ENCODE results near the gene ETS2.

DNA sequence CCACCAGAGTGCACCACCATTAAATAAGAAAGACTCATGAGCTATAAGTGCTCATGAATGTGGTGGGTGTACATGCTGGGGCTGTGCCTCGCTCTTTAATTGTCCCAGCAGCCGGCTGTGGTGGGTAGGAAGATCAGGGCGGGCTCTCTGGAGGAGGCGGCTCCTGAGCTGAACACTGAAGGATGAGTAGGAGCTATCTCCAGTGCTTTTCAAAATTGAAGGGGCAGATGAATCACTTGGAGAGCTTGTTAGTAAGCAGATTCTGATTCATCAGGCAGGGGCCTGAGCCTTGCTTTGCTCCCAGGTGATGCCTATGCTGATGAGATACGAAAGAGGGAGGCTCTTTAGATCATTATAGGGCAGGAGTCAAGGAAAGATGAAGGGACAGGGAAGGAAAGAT lies 54.1 kb downstream of the ETS2 start:
- TF ChIP-seq BHLHE40 (IDR thresholded peaks at IDR 0.05; ENCODE audit: borderline replicate concordance) (no peak), LEF1 (IDR thresholded peaks at IDR 0.05; ENCODE audit: borderline replicate concordance) (no peak), SP1 (IDR thresholded peaks at IDR 0.05) (no peak), FOXA1 (IDR thresholded peaks at IDR 0.05) (no peak)

All from HEK293T (cell line).